Neural cell (in vitro differentiated cells): ENCODE results near the gene TUBB8. TPM values are rescaled to one million over a fixed set of nuclear protein-coding genes. Genes with fewer than 3 reads are reported as not detected.
A peak's percentile ranks its signal among the peaks of the same experiment; 100 is the strongest.
"Not testable (repeated sequence)": the region's sequence is repeated elsewhere in the genome, so short reads cannot be mapped to it uniquely, and the experiment has no call there.

ENCODE experiments used
- H2AFZ ChIP-seq: fragments of 200-600, 300-800 bp; sonication (generic), shearing (Covaris generic); 2 replicates; pipeline ENCODE4 v1.6.0; 2014; ENCODE audit warnings: low read depth, mild to moderate bottlenecking, antibody characterized with exemption, low read length, moderate library complexity
- H3F3A ChIP-seq: fragments of 200-600 bp; shearing (Covaris generic); 2 replicates; pipeline ENCODE4 v1.6.1; 2016; ENCODE audit warnings: mild to moderate bottlenecking, moderate library complexity, mixed read lengths, antibody characterized with exemption, low read length; ENCODE audit not compliant: insufficient read depth, poor library complexity, severe bottlenecking
- H3K27ac ChIP-seq: fragments of 200-600, 300-800 bp; sonication (generic), shearing (Covaris generic); 2 replicates; pipeline ENCODE4 v1.5.1; 2014; ENCODE audit warnings: mild to moderate bottlenecking, low read length, moderate library complexity
- H3K27me3 ChIP-seq: fragments of 300-800, 200-600 bp; sonication (generic), shearing (Covaris generic); 2 replicates; pipeline ENCODE4 v1.6.0; 2014; ENCODE audit warnings: mild to moderate bottlenecking, low read depth, low read length, moderate library complexity; ENCODE audit not compliant: insufficient read depth
- H3K36me3 ChIP-seq: fragments of 300-800, 200-600 bp; sonication (generic), shearing (Covaris generic); 2 replicates; pipeline ENCODE4 v1.5.1; 2014; ENCODE audit warnings: mild to moderate bottlenecking, antibody characterized with exemption, low read length, moderate library complexity; ENCODE audit not compliant: insufficient read depth
- H3K4me2 ChIP-seq: fragments of 300-800, 200-600 bp; sonication (generic), shearing (Covaris generic); 2 replicates; pipeline ENCODE4 v1.6.0; 2014; ENCODE audit warnings: mild to moderate bottlenecking, low read length
- H3K4me3 ChIP-seq: fragments of 300-800, 200-600 bp; sonication (generic), shearing (Covaris generic); 2 replicates; pipeline ENCODE4 v1.5.1; 2014; ENCODE audit warnings: mild to moderate bottlenecking, low read length, moderate library complexity
- H3K79me2 ChIP-seq: fragments of 200-600 bp; shearing (Covaris generic); replicated peaks from 2 replicates; pipeline ENCODE4 v1.6.0; 2014; ENCODE audit warnings: mild to moderate bottlenecking, low read length, moderate library complexity; ENCODE audit not compliant: insufficient read depth
- H3K9ac ChIP-seq: fragments of 300-800, 200-600 bp; sonication (generic), shearing (Covaris generic); 2 replicates; pipeline ENCODE4 v1.6.1; 2016; ENCODE audit warnings: mild to moderate bottlenecking, low read length, mixed read lengths
- H3K9me2 ChIP-seq: fragments of 200-600 bp; shearing (Covaris generic); 2 replicates; pipeline ENCODE4 v1.6.1; 2016; ENCODE audit warnings: mild to moderate bottlenecking, low read length, mixed read lengths; ENCODE audit not compliant: insufficient read depth
- H3K9me3 ChIP-seq: fragments of 200-600, 300-800 bp; sonication (generic), shearing (Covaris generic); 2 replicates; pipeline ENCODE4 v1.6.1; 2016; ENCODE audit warnings: mild to moderate bottlenecking, mixed run types, low read length, moderate library complexity, mixed read lengths
- H4K20me1 ChIP-seq: fragments of 200-600 bp; shearing (Covaris generic); 2 replicates; pipeline ENCODE4 v1.6.1; 2016; ENCODE audit warnings: mild to moderate bottlenecking, mixed run types; ENCODE audit not compliant: insufficient read depth
- EP300 ChIP-seq: fragments of 450-650 bp; conservative IDR thresholded peaks from 2 replicates; pipeline ENCODE4 v1.6.1; 2014; ENCODE audit warnings: antibody characterized with exemption, mild to moderate bottlenecking, moderate library complexity; ENCODE audit not compliant: poor library complexity, severe bottlenecking
- EZH2 ChIP-seq: fragments of 200-600, 300-800 bp; shearing (Covaris generic), sonication (generic); IDR thresholded peaks from 2 replicates; pipeline ENCODE4 v1.6.1; 2014; ENCODE audit warnings: antibody characterized with exemption, low read length, borderline replicate concordance, mild to moderate bottlenecking; ENCODE audit not compliant: insufficient read depth, poor library complexity, severe bottlenecking
- MXI1 ChIP-seq: fragments of 450-650 bp; conservative IDR thresholded peaks from 2 replicates; pipeline ENCODE4 v1.6.1; 2014; ENCODE audit warnings: antibody characterized with exemption, mild to moderate bottlenecking; ENCODE audit not compliant: poor library complexity, severe bottlenecking
- POLR2AphosphoS5 ChIP-seq: IDR thresholded peaks from 2 replicates; pipeline ENCODE4 v1.6.1; 2012
- RAD21 ChIP-seq: fragments of 450-650 bp; conservative IDR thresholded peaks from 2 replicates; pipeline ENCODE4 v1.6.1; 2014; ENCODE audit warnings: antibody characterized with exemption, mild to moderate bottlenecking, moderate library complexity
- SMC3 ChIP-seq: fragments of 450-650 bp; conservative IDR thresholded peaks from 2 replicates; pipeline ENCODE4 v1.6.1; 2014; ENCODE audit warnings: antibody characterized with exemption, mild to moderate bottlenecking, moderate library complexity; ENCODE audit not compliant: poor library complexity
- TAF1 ChIP-seq: IDR thresholded peaks from 2 replicates; pipeline ENCODE4 v1.6.1; 2012; ENCODE audit warnings: low read depth
- polyA plus RNA-seq: library from polyadenylated mRNA; depleted of rRNA; stranded (reverse); fragments of >200 nt; gene quantifications from 2 replicates; pipeline ENCODE4 v1.2.3, GENCODE V29; 2014
- TF ChIP-seq, protein P1 (sequence below): fragments of 450-650 bp; IDR thresholded peaks from 2 replicates; pipeline ENCODE4 v1.5.1; 2014; ENCODE audit warnings: antibody characterized with exemption, mild to moderate bottlenecking, moderate library complexity; ENCODE audit not compliant: poor library complexity, severe bottlenecking
- TF ChIP-seq, protein P2 (sequence below): IDR thresholded peaks from 2 replicates; pipeline ENCODE4 v1.6.1; 2012; ENCODE audit warnings: borderline replicate concordance

The TUBB8 gene
- polyA plus RNA-seq, 1 donor from 2014 or later: 0.69 TPM

GRCh38 chr10:79532-80215 is 30.6 kb upstream of the TUBB8 start:
- Histone ChIP-seq H3K4me2 (no peak overlapping the region), H3K9ac (no peak overlapping the region), H3K79me2 (no peaks in the 10 kb centered on the region), H3K27me3 (peaks cover 7% of the 10 kb centered on the region), H3F3A (no peaks in the 10 kb centered on the region), H3K27ac (no peak overlapping the region), H3K9me3 (no peaks in the 10 kb centered on the region), H3K4me3 (no peak overlapping the region), H2AFZ (no peak overlapping the region), H3K9me2 (no peaks in the 10 kb centered on the region), H4K20me1 (no peaks in the 10 kb centered on the region), H3K36me3 (no peaks in the 10 kb centered on the region)
- TF ChIP-seq, protein P1, sequence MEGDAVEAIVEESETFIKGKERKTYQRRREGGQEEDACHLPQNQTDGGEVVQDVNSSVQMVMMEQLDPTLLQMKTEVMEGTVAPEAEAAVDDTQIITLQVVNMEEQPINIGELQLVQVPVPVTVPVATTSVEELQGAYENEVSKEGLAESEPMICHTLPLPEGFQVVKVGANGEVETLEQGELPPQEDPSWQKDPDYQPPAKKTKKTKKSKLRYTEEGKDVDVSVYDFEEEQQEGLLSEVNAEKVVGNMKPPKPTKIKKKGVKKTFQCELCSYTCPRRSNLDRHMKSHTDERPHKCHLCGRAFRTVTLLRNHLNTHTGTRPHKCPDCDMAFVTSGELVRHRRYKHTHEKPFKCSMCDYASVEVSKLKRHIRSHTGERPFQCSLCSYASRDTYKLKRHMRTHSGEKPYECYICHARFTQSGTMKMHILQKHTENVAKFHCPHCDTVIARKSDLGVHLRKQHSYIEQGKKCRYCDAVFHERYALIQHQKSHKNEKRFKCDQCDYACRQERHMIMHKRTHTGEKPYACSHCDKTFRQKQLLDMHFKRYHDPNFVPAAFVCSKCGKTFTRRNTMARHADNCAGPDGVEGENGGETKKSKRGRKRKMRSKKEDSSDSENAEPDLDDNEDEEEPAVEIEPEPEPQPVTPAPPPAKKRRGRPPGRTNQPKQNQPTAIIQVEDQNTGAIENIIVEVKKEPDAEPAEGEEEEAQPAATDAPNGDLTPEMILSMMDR: no peak
- TF ChIP-seq TAF1: no peak
- TF ChIP-seq SMC3: no peak

- no peak overlapping the region for H2AFZ ChIP-seq
- TF ChIP-seq MXI1 (no peak), EZH2 (no peak), EP300 (no peak), SMC3 (no peak), POLR2AphosphoS5 (no peak), RAD21 (no peak), TAF1 (no peak)
- TF ChIP-seq, protein P2, sequence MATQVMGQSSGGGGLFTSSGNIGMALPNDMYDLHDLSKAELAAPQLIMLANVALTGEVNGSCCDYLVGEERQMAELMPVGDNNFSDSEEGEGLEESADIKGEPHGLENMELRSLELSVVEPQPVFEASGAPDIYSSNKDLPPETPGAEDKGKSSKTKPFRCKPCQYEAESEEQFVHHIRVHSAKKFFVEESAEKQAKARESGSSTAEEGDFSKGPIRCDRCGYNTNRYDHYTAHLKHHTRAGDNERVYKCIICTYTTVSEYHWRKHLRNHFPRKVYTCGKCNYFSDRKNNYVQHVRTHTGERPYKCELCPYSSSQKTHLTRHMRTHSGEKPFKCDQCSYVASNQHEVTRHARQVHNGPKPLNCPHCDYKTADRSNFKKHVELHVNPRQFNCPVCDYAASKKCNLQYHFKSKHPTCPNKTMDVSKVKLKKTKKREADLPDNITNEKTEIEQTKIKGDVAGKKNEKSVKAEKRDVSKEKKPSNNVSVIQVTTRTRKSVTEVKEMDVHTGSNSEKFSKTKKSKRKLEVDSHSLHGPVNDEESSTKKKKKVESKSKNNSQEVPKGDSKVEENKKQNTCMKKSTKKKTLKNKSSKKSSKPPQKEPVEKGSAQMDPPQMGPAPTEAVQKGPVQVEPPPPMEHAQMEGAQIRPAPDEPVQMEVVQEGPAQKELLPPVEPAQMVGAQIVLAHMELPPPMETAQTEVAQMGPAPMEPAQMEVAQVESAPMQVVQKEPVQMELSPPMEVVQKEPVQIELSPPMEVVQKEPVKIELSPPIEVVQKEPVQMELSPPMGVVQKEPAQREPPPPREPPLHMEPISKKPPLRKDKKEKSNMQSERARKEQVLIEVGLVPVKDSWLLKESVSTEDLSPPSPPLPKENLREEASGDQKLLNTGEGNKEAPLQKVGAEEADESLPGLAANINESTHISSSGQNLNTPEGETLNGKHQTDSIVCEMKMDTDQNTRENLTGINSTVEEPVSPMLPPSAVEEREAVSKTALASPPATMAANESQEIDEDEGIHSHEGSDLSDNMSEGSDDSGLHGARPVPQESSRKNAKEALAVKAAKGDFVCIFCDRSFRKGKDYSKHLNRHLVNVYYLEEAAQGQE: no peak
- TF ChIP-seq, protein P1: no peak
- H3K36me3 ChIP-seq: no peaks in the 10 kb centered on the region
- no peaks in the 10 kb centered on the region for H3K9me2 ChIP-seq
- no peaks in the 10 kb centered on the region for H3K9me3 ChIP-seq
- H4K20me1 ChIP-seq: no peaks in the 10 kb centered on the region
- H3K79me2 ChIP-seq: no peaks in the 10 kb centered on the region
- no peaks in the 10 kb centered on the region for H3F3A ChIP-seq
- peaks cover 18% of the 10 kb centered on the region for H3K27me3 ChIP-seq
- no peak overlapping the region for H3K27ac ChIP-seq
- no peak overlapping the region for H3K9ac ChIP-seq
- H3K4me3 ChIP-seq: no peak overlapping the region
- H3K4me2 ChIP-seq: no peak overlapping the region
Observed at GRCh38 chr10:78556-78955, 29.5 kb upstream of the TUBB8 start.

GRCh38 chr10:74266-74621 is 25.1 kb upstream of the TUBB8 start:
- H3F3A ChIP-seq, H3K27ac ChIP-seq, H2AFZ ChIP-seq, H3K4me2 ChIP-seq, H3K36me3 ChIP-seq, H3K79me2 ChIP-seq, H3K9me2 ChIP-seq, H3K9me3 ChIP-seq, H4K20me1 ChIP-seq, H3K9ac ChIP-seq: not testable (repeated sequence)
- peak overlapping the region; percentile 57 for H3K4me3 ChIP-seq
- peaks cover 18% of the 10 kb centered on the region for H3K27me3 ChIP-seq
